Activated naive CD8-positive, alpha-beta T cell treated with anti-CD3 and anti-CD28 coated beads, Interleukin-2, amount 10 ng/mL, durations not matched to agents 7 days and 5 days (primary cell): ENCODE measurements around the gene RPL22L1. TPM values are rescaled to one million over a fixed set of nuclear protein-coding genes. Genes with fewer than 3 reads are reported as not detected.

Source experiments
- ATAC-seq: fragments of 150-1000 bp; cut with Tn5 transposase; one replicate; pipeline ENCODE4 v1.10.0; 2021; ENCODE audit warnings: low read depth, moderate library complexity
- POLR2A ChIA-PET: fragments of 350-600 bp; sonication (Branson Sonifier 250); formaldehyde crosslinking; loops from one replicate; lab custom pipeline; 2021; ENCODE audit warnings: antibody characterized with exemption; lab: Charles Lee
- DNase-seq: peaks from one replicate; pipeline ENCODE4 v3.0.0; 2021
- H3K27ac Mint-ChIP-seq: one replicate; pipeline ENCODE4 v1.8.0; 2022; ENCODE audit warnings: mild to moderate bottlenecking, mixed read lengths
- H3K27me3 Mint-ChIP-seq: one replicate; pipeline ENCODE4 v1.8.0; 2022; ENCODE audit warnings: mild to moderate bottlenecking, moderate library complexity, mixed read lengths
- H3K36me3 Mint-ChIP-seq: one replicate; pipeline ENCODE4 v1.8.0; 2021; ENCODE audit warnings: mild to moderate bottlenecking, mixed read lengths
- H3K4me1 Mint-ChIP-seq: one replicate; pipeline ENCODE4 v1.8.0; 2021; ENCODE audit warnings: mixed read lengths
- H3K4me3 Mint-ChIP-seq: one replicate; pipeline ENCODE4 v1.8.0; 2022; ENCODE audit warnings: mild to moderate bottlenecking, moderate library complexity, mixed read lengths
- H3K9me3 Mint-ChIP-seq: one replicate; pipeline ENCODE4 v1.8.0; 2021; ENCODE audit warnings: mixed read lengths
- total RNA-seq, 2 experiments: library from RNA; stranded (reverse); gene quantifications; one replicate each; pipeline ENCODE4 v1.2.3, GENCODE V29; 2021

Gene RPL22L1
- total RNA-seq, 2 experiments from 2014 or later = 50.6 to 54.5 TPM

GRCh38 chr3:170867143-170867937, 2.7 kb downstream of the RPL22L1 start:
- POLR2A ChIA-PET = no interaction called here
- H3K4me1 Mint-ChIP-seq = peaks cover 15% of the 10 kb centered on the region
- H3K27ac Mint-ChIP-seq = peak overlapping the region; percentile 4
- DNase-seq (no peak), ATAC-seq (no peak)
- H3K36me3 Mint-ChIP-seq = peaks cover 31% of the 10 kb centered on the region
- H3K4me3 Mint-ChIP-seq = peak overlapping the region; percentile 52
- H3K9me3 Mint-ChIP-seq = no peaks in the 10 kb centered on the region
- H3K27me3 Mint-ChIP-seq = no peaks in the 10 kb centered on the region

GRCh38 chr3:170866499-170866898, 3.5 kb downstream of the RPL22L1 start:
- no peak for ATAC-seq
- peaks cover 31% of the 10 kb centered on the region for H3K36me3 Mint-ChIP-seq
- no peak overlapping the region for H3K4me3 Mint-ChIP-seq
- POLR2A ChIA-PET = interaction anchor here (0.6 kb wide), 1 partner anchor 1094 kb away, joined by 4 read pairs; no protein-coding TSS in a partner anchor
- H3K27ac Mint-ChIP-seq = no peak overlapping the region
- H3K27me3 Mint-ChIP-seq = no peaks in the 10 kb centered on the region
- DNase-seq = no peak
- no peaks in the 10 kb centered on the region for H3K9me3 Mint-ChIP-seq
- H3K4me1 Mint-ChIP-seq = peaks cover 15% of the 10 kb centered on the region

GRCh38 chr3:170865209-170866094, 4.5 kb downstream of the RPL22L1 start:
- POLR2A ChIA-PET = interaction anchor here (0.6 kb wide), 1 partner anchor 432 kb away, joined by 3 read pairs; no protein-coding TSS in a partner anchor
- DNase-seq (no peak), ATAC-seq (no peak)
- Mint-ChIP-seq H3K27ac (no peak overlapping the region), H3K27me3 (peaks cover 2% of the 10 kb centered on the region), H3K4me3 (no peak overlapping the region), H3K36me3 (peaks cover 31% of the 10 kb centered on the region), H3K4me1 (peaks cover 15% of the 10 kb centered on the region), H3K9me3 (no peaks in the 10 kb centered on the region)

- H3K27ac Mint-ChIP-seq = no peak overlapping the region
- H3K36me3 Mint-ChIP-seq = peaks cover 28% of the 10 kb centered on the region
- POLR2A ChIA-PET = no interaction called here
These were observed 5.3 kb downstream of the RPL22L1 start for GRCh38 chr3:170864525-170865208.

GRCh38 chr3:170863816-170864215, 6.2 kb downstream of the RPL22L1 start:
- no peak for DNase-seq
- POLR2A ChIA-PET = no interaction called here
- Mint-ChIP-seq H3K27me3 (peaks cover 2% of the 10 kb centered on the region), H3K4me3 (no peak overlapping the region), H3K36me3 (peaks cover 26% of the 10 kb centered on the region), H3K9me3 (no peaks in the 10 kb centered on the region), H3K27ac (no peak overlapping the region), H3K4me1 (peaks cover 12% of the 10 kb centered on the region)
- ATAC-seq = no peak

More at GRCh38 chr3:170864525-170865208, 5.3 kb downstream of the RPL22L1 start:
- ATAC-seq (no peak), DNase-seq (no peak)
- Mint-ChIP-seq H3K4me3 (no peak overlapping the region), H3K27me3 (peaks cover 2% of the 10 kb centered on the region), H3K4me1 (peaks cover 15% of the 10 kb centered on the region), H3K9me3 (no peaks in the 10 kb centered on the region)

GRCh38 chr3:170862618-170863374, 7.2 kb downstream of the RPL22L1 start:
- POLR2A ChIA-PET = no interaction called here
- DNase-seq (no peak), ATAC-seq (no peak)
- Mint-ChIP-seq H3K27ac (no peak overlapping the region), H3K4me1 (peaks cover 10% of the 10 kb centered on the region), H3K27me3 (peaks cover 2% of the 10 kb centered on the region), H3K9me3 (no peaks in the 10 kb centered on the region), H3K36me3 (peaks cover 26% of the 10 kb centered on the region), H3K4me3 (no peak overlapping the region)

- Mint-ChIP-seq H3K36me3 (no peaks in the 10 kb centered on the region), H3K4me3 (no peak overlapping the region), H3K9me3 (no peaks in the 10 kb centered on the region), H3K27ac (no peak overlapping the region), H3K27me3 (peaks cover 2% of the 10 kb centered on the region), H3K4me1 (peaks cover 1% of the 10 kb centered on the region)
- no peak for DNase-seq
- ATAC-seq = no peak
- POLR2A ChIA-PET = no interaction called here
These were observed 11.4 kb downstream of the RPL22L1 start for GRCh38 chr3:170858599-170858998.

GRCh38 chr3:170852324-170852723, 17.7 kb downstream of the RPL22L1 start:
- Mint-ChIP-seq H3K27me3 (peaks cover 19% of the 10 kb centered on the region), H3K4me1 (peaks cover 1% of the 10 kb centered on the region), H3K36me3 (no peaks in the 10 kb centered on the region), H3K9me3 (no peaks in the 10 kb centered on the region), H3K27ac (no peak overlapping the region), H3K4me3 (no peak overlapping the region)
- POLR2A ChIA-PET = no interaction called here
- ATAC-seq = no peak
- DNase-seq = no peak

GRCh38 chr3:170848292-170848917, 21.6 kb downstream of the RPL22L1 start:
- POLR2A ChIA-PET = no interaction called here
- H3K4me3 Mint-ChIP-seq = no peak overlapping the region
- ATAC-seq (no peak), DNase-seq (no peak)
- no peaks in the 10 kb centered on the region for H3K4me1 Mint-ChIP-seq
- H3K27ac Mint-ChIP-seq = no peak overlapping the region
- no peaks in the 10 kb centered on the region for H3K9me3 Mint-ChIP-seq
- peaks cover 23% of the 10 kb centered on the region for H3K27me3 Mint-ChIP-seq
- no peaks in the 10 kb centered on the region for H3K36me3 Mint-ChIP-seq

- peaks cover 24% of the 10 kb centered on the region for H3K27me3 Mint-ChIP-seq
- no peak for DNase-seq
- POLR2A ChIA-PET = no interaction called here
- H3K4me3 Mint-ChIP-seq = no peak overlapping the region
- ATAC-seq = no peak
- H3K27ac Mint-ChIP-seq = no peak overlapping the region
- no peaks in the 10 kb centered on the region for H3K9me3 Mint-ChIP-seq
- H3K4me1 Mint-ChIP-seq = no peaks in the 10 kb centered on the region
- no peaks in the 10 kb centered on the region for H3K36me3 Mint-ChIP-seq
These were observed 25.6 kb downstream of the RPL22L1 start for GRCh38 chr3:170844377-170844776.

- ATAC-seq (no peak), DNase-seq (no peak)
- POLR2A ChIA-PET = no interaction called here
- Mint-ChIP-seq H3K4me3 (no peak overlapping the region), H3K27me3 (peaks cover 36% of the 10 kb centered on the region), H3K27ac (no peak overlapping the region), H3K4me1 (no peaks in the 10 kb centered on the region), H3K9me3 (no peaks in the 10 kb centered on the region), H3K36me3 (no peaks in the 10 kb centered on the region)
These were observed 29.6 kb downstream of the RPL22L1 start for GRCh38 chr3:170840291-170840859.

GRCh38 chr3:170839518-170840100, 30.4 kb downstream of the RPL22L1 start:
- Mint-ChIP-seq H3K9me3 (no peaks in the 10 kb centered on the region), H3K27ac (no peak overlapping the region), H3K36me3 (no peaks in the 10 kb centered on the region), H3K4me3 (no peak overlapping the region), H3K27me3 (peaks cover 37% of the 10 kb centered on the region), H3K4me1 (no peaks in the 10 kb centered on the region)
- ATAC-seq = no peak
- DNase-seq = no peak
- POLR2A ChIA-PET = no interaction called here
